Activated CD4-positive, CD25-positive, alpha-beta regulatory T cell (primary cell): ENCODE data around the gene H1-8.

Experiments used
- DNase-seq, 4 experiments: peaks; one replicate each; lab custom pipeline; 2025; lab: John Stamatoyannopoulos, UW

Gene H1-8

DNA sequence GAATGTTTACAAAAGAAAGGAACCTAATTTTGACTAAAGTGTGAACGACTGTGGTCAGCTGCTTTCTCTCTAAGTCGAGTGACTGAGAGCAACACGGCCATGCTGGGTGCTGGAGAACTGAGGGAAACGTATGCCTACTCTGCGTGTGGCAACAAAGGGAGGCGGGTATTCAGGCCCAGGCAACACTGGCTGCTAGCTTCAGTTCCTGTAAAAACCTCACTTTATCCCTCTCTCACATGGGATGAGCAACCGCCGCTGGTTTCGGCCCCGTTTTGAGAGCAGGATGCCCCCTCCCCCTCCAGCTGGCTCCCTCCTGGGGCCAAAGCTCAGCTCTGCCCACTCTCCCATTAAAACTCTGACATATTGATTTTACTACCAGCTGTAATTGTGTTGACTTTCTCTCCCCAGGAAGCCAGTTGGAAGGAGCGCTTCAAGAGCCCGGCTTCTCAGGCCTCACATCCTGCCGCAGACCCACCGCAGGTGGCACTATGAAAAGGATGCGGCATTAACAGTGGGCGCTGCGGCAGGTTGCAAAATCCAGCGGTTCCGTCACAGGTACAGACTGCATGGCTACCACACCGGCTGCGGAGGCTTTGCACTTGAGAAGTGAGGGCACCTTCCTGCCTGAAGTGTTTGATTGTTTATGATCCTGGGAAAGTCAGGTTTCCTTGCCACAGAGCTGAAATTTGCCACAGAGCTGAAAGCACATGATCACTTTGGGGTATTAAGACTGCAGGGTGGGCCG, 50.8 kb downstream of the H1-8 start:
- no peak for DNase-seq

- DNase-seq = no peak
Observed at GRCh38 chr3:129594409-129594808, 51.4 kb downstream of the H1-8 start.

GRCh38 chr3:129594907-129595390, 52.0 kb downstream of the H1-8 start:
- DNase-seq = no peak

DNA sequence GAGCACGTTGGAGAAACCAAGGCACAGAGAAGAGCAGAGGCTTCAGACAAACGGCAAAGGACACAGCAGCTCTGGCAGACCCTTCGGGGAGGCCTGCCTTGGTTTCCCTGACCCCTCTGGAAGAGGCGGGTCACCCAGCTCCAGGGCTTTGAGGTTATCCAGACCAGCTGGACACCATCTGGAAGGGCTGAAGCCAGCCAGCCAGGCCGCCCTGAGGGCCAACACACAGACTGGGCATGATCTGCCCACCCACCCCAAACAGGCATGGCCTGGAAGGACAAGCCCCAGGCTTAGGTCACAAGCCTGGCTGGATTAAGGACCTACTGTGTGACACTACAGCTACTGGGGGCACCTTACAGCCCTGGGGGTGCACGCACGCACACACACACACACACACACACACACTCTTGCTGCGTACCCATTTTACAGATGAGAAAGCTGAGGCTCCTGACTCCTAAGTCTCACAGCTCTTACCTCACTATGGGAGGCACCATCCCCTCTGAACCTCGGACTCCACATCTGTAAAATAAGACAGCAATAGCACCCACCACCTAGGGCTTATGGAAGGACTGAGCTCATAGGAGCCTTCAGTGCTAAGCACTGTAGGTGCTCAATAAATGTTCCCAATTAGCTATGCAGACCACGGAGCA, 52.7 kb downstream of the H1-8 start:
- no peak for DNase-seq

DNA sequence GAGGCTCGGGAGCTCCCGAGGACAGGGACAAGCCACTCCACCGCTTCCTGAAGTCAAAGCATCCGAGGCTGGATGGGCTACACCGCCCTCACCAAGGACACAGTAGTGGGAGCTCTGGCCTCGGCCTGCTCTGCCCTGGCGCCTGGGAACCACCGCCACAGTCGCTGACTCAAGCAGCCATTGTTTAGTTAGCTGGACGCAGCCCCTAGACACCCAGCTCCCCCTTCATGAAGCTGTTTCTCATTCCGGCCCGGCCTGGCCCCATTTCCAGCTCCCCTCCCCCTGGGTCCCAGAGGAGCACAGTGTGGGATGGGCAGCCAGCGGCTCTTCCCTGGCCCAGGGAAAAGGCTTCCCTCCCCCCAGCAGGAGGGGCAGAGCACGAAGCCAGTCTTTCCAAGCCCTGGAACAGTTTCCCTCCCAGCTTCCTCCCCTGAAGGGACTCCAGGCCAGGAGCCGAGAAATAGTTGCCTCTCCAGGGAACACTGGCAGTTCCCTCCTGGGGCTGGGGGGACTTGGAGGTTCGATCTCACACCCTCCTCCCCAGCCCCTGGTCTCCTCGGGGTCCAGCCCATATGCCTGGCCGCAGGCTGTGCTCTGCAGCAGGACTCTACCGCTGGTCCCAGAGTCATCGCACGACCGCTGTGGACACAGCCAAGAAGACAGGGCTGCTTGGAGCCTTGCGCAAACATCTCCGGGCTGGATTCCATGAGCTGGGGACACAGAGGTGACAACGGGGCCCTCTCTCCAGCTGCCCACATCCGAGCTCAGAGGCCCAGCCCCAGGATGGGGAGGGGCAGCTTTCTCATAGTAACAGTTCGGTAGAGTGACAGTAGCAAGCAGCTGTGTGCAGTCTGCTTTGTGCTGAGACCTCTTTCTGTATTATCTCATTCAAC, 53.5 kb downstream of the H1-8 start:
- DNase-seq = no peak

- DNase-seq = no peak
Observed at GRCh38 chr3:129597087-129597999, 54.4 kb downstream of the H1-8 start.

- no peak for DNase-seq
Observed at GRCh38 chr3:129598000-129598381, 55.0 kb downstream of the H1-8 start.

- no peak for DNase-seq
Observed at GRCh38 chr3:129598484-129598883, 55.5 kb downstream of the H1-8 start.

- DNase-seq = no peak
Observed at GRCh38 chr3:129599073-129599472, 56.1 kb downstream of the H1-8 start.

DNA sequence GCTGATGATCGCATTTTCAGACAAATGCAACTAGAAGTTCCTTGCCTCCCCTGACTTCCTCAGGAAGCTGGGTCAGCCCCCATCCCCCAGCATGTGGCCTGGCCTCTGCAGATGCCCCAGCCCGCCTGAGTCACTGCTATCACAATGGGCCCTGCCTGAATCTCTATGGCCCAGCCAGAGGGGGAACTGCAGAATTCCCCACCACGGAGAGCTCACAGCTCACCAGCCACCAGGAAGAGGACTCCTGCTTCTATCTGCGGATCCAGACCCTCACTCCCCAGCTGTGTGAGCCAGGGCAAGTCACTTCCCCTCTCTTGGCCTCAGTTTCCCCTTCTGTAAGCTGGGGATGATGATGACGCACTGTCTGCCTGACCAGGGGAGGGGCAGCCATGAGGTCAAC, 56.6 kb downstream of the H1-8 start:
- no peak for DNase-seq

- no peak for DNase-seq
Observed at GRCh38 chr3:129600348-129600747, 57.4 kb downstream of the H1-8 start.
